ENCODE results near the gene MAN1A1.

GRCh38 chr6:119274197-119274595, 75.4 kb downstream of the MAN1A1 start:
- no peak for TF ChIP-seq CTCF (conservative IDR thresholded peaks at IDR 0.05; ENCODE audit: low read depth in 2 of 2)
- no peak for TF ChIP-seq REST (IDR thresholded peaks at IDR 0.05; ENCODE audit: unreplicated experiment)
- no peak for TF ChIP-seq EZH2 (IDR thresholded peaks at IDR 0.05; ENCODE audit: low read depth, unreplicated experiment)
- no peak for TF ChIP-seq POLR2AphosphoS5 (IDR thresholded peaks at IDR 0.05; ENCODE audit: low read depth)
- TF ChIP-seq EZH2phosphoT487 (IDR thresholded peaks at IDR 0.05; ENCODE audit: unreplicated experiment), result no peak
- no peak for TF ChIP-seq JUNB (IDR thresholded peaks at IDR 0.05; ENCODE audit: unreplicated experiment)
